Measurements from ENCODE around the gene ANKRD18B.
"Not testable (repeated sequence)": the region's sequence is repeated elsewhere in the genome, so short reads cannot be mapped to it uniquely, and the experiment has no call there.

ANKRD18B gene

DNA sequence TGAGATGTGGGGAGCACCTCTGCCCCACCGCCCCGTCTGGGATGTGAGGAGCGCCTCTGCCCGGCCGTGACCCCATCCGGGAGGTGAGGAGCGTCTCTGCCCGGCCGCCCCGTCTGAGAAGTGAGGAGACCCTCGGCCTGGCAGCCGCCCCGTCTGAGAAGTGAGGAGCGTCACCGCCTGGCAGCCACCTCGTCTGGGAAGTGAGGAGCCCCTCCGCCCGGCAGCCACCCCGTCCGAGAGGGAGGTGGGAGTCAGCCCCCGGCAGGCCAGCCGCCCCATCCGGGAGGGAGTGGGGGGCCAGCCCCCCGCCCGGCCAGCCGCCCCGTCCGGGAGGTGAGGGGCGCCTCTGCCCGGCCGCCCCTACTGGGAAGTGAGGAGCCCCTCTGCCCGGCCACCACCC lies 76.9 kb downstream of the ANKRD18B start:
- not testable (repeated sequence) for H3K27ac ChIP-seq (ENCODE audit: low read length); H3K4me3 ChIP-seq (ENCODE audit: low read depth in 1 of 2, low read length in 2 of 2); H3K79me2 ChIP-seq (ENCODE audit: insufficient read depth, low read length); H4K20me1 ChIP-seq (ENCODE audit: insufficient read depth, low read length); H3K27me3 ChIP-seq (ENCODE audit: insufficient read depth, low read length, poor library complexity); H3K9me3 ChIP-seq (ENCODE audit: insufficient read depth, low read length, severe bottlenecking); DNase-seq; H3K4me2 ChIP-seq (ENCODE audit: insufficient read depth, low read length); H3K36me3 ChIP-seq (ENCODE audit: insufficient read depth, low read length); H2AFZ ChIP-seq (ENCODE audit: low read depth, low read length); H3K9ac ChIP-seq (ENCODE audit: low read depth, low read length); ATAC-seq (ENCODE audit: insufficient read depth, low read depth)
- H3K4me1 ChIP-seq (ENCODE audit: insufficient read depth, low read length) = peaks cover 17% of the 10 kb centered on the region

DNA sequence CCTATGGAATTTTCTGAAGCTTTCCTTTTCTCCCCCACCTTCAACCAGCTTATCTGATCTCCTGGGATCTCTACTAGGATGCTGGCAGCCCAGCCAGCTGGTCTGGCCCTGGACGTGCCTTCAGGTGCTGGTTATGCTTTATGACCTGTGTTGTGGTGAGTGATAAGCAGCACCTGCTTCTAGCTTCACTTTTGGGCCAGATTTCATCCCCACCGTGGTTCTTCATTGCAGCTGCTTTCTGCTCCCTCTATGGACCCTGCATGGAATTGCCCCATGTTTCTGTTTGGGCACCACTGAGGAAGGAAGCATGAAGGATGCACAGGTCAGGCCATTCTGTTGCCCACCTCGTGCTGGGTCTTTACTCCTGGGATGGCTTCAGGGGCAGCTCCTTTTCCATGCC lies 80.2 kb downstream of the ANKRD18B start:
- not testable (repeated sequence) for H3K4me2 ChIP-seq (ENCODE audit: insufficient read depth, low read length); H2AFZ ChIP-seq (ENCODE audit: low read depth, low read length); H3K4me3 ChIP-seq (ENCODE audit: low read depth in 1 of 2, low read length in 2 of 2); H3K9me3 ChIP-seq (ENCODE audit: insufficient read depth, low read length, severe bottlenecking); H3K36me3 ChIP-seq (ENCODE audit: insufficient read depth, low read length); H3K27ac ChIP-seq (ENCODE audit: low read length); H3K27me3 ChIP-seq (ENCODE audit: insufficient read depth, low read length, poor library complexity); H3K79me2 ChIP-seq (ENCODE audit: insufficient read depth, low read length); H3K9ac ChIP-seq (ENCODE audit: low read depth, low read length); H4K20me1 ChIP-seq (ENCODE audit: insufficient read depth, low read length); H3K4me1 ChIP-seq (ENCODE audit: insufficient read depth, low read length)
- TF ChIP-seq, protein P1, sequence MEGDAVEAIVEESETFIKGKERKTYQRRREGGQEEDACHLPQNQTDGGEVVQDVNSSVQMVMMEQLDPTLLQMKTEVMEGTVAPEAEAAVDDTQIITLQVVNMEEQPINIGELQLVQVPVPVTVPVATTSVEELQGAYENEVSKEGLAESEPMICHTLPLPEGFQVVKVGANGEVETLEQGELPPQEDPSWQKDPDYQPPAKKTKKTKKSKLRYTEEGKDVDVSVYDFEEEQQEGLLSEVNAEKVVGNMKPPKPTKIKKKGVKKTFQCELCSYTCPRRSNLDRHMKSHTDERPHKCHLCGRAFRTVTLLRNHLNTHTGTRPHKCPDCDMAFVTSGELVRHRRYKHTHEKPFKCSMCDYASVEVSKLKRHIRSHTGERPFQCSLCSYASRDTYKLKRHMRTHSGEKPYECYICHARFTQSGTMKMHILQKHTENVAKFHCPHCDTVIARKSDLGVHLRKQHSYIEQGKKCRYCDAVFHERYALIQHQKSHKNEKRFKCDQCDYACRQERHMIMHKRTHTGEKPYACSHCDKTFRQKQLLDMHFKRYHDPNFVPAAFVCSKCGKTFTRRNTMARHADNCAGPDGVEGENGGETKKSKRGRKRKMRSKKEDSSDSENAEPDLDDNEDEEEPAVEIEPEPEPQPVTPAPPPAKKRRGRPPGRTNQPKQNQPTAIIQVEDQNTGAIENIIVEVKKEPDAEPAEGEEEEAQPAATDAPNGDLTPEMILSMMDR (IDR thresholded peaks at IDR 0.05; ENCODE audit: borderline replicate concordance, extremely low read depth, low read length, poor library complexity, severe bottlenecking) = peak; percentile 43
- DNase-seq (peak; percentile 10), ATAC-seq (ENCODE audit: insufficient read depth, low read depth) (peak; percentile 58)

GRCh38 chr9:33604936-33605335 lies 80.9 kb downstream of the ANKRD18B start:
- H3K79me2 ChIP-seq (ENCODE audit: insufficient read depth, low read length); H3K4me3 ChIP-seq (ENCODE audit: low read depth in 1 of 2, low read length in 2 of 2); H3K27me3 ChIP-seq (ENCODE audit: insufficient read depth, low read length, poor library complexity); H2AFZ ChIP-seq (ENCODE audit: low read depth, low read length); ATAC-seq (ENCODE audit: insufficient read depth, low read depth); H4K20me1 ChIP-seq (ENCODE audit: insufficient read depth, low read length); H3K4me1 ChIP-seq (ENCODE audit: insufficient read depth, low read length); H3K9me3 ChIP-seq (ENCODE audit: insufficient read depth, low read length, severe bottlenecking); H3K4me2 ChIP-seq (ENCODE audit: insufficient read depth, low read length); H3K36me3 ChIP-seq (ENCODE audit: insufficient read depth, low read length); DNase-seq; H3K9ac ChIP-seq (ENCODE audit: low read depth, low read length); H3K27ac ChIP-seq (ENCODE audit: low read length): not testable (repeated sequence)

DNA sequence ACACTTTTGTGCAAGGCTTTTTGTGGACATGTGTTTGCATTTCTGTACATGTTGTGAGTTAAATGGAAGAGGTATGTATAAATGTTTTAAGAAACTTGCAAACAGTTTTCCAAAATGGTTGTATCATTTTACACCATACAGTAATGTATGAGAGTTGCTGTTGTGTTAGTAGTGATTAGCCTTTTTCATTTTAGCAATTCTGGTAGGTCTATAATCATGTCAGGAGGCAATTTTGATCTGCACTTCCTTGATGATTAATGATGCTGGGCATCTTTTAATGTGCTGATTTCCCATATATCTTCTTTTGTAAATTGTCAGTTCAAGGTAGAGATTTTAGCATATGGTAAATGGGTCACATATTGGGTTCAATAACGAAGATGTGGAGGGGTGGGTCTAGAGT lies 87.3 kb downstream of the ANKRD18B start:
- no peaks in the 10 kb centered on the region for H3K4me1 ChIP-seq (ENCODE audit: insufficient read depth, low read length)
- no peaks in the 10 kb centered on the region for H3K27me3 ChIP-seq (ENCODE audit: insufficient read depth, low read length, poor library complexity)
- no peak overlapping the region for H2AFZ ChIP-seq (ENCODE audit: low read depth, low read length)
- no peak overlapping the region for H3K9ac ChIP-seq (ENCODE audit: low read depth, low read length)
- no peak for TF ChIP-seq EZH2 (IDR thresholded peaks at IDR 0.05; ENCODE audit: borderline replicate concordance, low read depth, low read length, severe bottlenecking)
- TF ChIP-seq, protein P1 (IDR thresholded peaks at IDR 0.05; ENCODE audit: borderline replicate concordance, extremely low read depth, low read length, poor library complexity, severe bottlenecking) = no peak
- H3K79me2 ChIP-seq (ENCODE audit: insufficient read depth, low read length) = no peaks in the 10 kb centered on the region
- no peak overlapping the region for H3K4me2 ChIP-seq (ENCODE audit: insufficient read depth, low read length)
- no peak for DNase-seq
- H4K20me1 ChIP-seq (ENCODE audit: insufficient read depth, low read length) = no peaks in the 10 kb centered on the region
- H3K4me3 ChIP-seq (ENCODE audit: low read depth in 1 of 2, low read length in 2 of 2) = no peak overlapping the region
- no peak for ATAC-seq (ENCODE audit: insufficient read depth, low read depth)
- H3K36me3 ChIP-seq (ENCODE audit: insufficient read depth, low read length) = no peaks in the 10 kb centered on the region
- H3K27ac ChIP-seq (ENCODE audit: low read length) = no peak overlapping the region
- no peaks in the 10 kb centered on the region for H3K9me3 ChIP-seq (ENCODE audit: insufficient read depth, low read length, severe bottlenecking)

DNA sequence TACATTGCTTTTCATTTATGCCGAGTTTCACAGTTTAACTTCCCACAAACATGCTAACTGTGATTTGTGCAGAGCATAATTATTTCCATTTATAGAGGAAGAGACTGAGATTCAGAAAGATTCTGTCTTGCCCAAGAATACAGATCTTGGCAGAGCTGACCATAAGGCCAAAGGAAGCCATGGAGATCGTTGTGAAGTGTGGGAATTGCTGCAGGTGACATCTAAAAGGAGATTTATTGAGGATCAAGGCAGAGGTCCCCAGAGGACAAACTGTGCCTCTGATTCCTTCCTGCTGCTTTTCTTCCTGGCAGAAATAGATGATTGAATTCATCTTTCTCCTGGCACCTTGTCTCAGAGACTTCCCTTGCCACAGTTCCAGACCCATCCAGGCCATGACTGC lies 88.4 kb downstream of the ANKRD18B start:
- H3K9me3 ChIP-seq (ENCODE audit: insufficient read depth, low read length, severe bottlenecking); H3K79me2 ChIP-seq (ENCODE audit: insufficient read depth, low read length); H3K4me2 ChIP-seq (ENCODE audit: insufficient read depth, low read length); H2AFZ ChIP-seq (ENCODE audit: low read depth, low read length); DNase-seq; H3K4me3 ChIP-seq (ENCODE audit: low read depth in 1 of 2, low read length in 2 of 2); H3K4me1 ChIP-seq (ENCODE audit: insufficient read depth, low read length); H3K27ac ChIP-seq (ENCODE audit: low read length); H3K36me3 ChIP-seq (ENCODE audit: insufficient read depth, low read length); H3K9ac ChIP-seq (ENCODE audit: low read depth, low read length); H3K27me3 ChIP-seq (ENCODE audit: insufficient read depth, low read length, poor library complexity); H4K20me1 ChIP-seq (ENCODE audit: insufficient read depth, low read length); ATAC-seq (ENCODE audit: insufficient read depth, low read depth): not testable (repeated sequence)
